Measurements from ENCODE around the gene ATAD3A. TPM values are rescaled to one million over a fixed set of nuclear protein-coding genes. Genes with fewer than 3 reads are reported as not detected.
"Not testable (repeated sequence)": the region's sequence is repeated elsewhere in the genome, so short reads cannot be mapped to it uniquely, and the experiment has no call there.

The ATAD3A gene
- total RNA-seq, 1 donor from 2014 or later: 18.5 TPM

GRCh38 chr1:1516923-1517322 lies 5.0 kb downstream of the ATAD3A start:
- ATAC-seq (ENCODE audit: poor library complexity); intact Hi-C loops (cut with DNase I): not testable (repeated sequence)

GRCh38 chr1:1517973-1518620 lies 6.1 kb downstream of the ATAD3A start:
- DNase-seq (no peak), ATAC-seq (ENCODE audit: poor library complexity) (no peak)
- intact Hi-C loops (cut with DNase I): no loop called here

More at GRCh38 chr1:1516923-1517322, 5.0 kb downstream of the ATAD3A start:
- DNase-seq: not testable (repeated sequence)

GRCh38 chr1:1518621-1519007 lies 6.7 kb downstream of the ATAD3A start:
- DNase-seq; intact Hi-C loops (cut with DNase I): not testable (repeated sequence)

GRCh38 chr1:1519805-1520505 lies 8.0 kb downstream of the ATAD3A start:
- ATAC-seq (ENCODE audit: poor library complexity): not testable (repeated sequence)

More at GRCh38 chr1:1518621-1519007, 6.7 kb downstream of the ATAD3A start:
- ATAC-seq (ENCODE audit: poor library complexity): not testable (repeated sequence)

GRCh38 chr1:1521331-1521730 lies 9.4 kb downstream of the ATAD3A start:
- DNase-seq: no peak
- ATAC-seq (ENCODE audit: poor library complexity): no peak
- intact Hi-C loops (cut with DNase I): no loop called here

More at GRCh38 chr1:1519805-1520505, 8.0 kb downstream of the ATAD3A start:
- intact Hi-C loops (cut with DNase I); DNase-seq: not testable (repeated sequence)

GRCh38 chr1:1522536-1522935 lies 10.6 kb downstream of the ATAD3A start:
- intact Hi-C loops (cut with DNase I); ATAC-seq (ENCODE audit: poor library complexity); DNase-seq: not testable (repeated sequence)

GRCh38 chr1:1523226-1523625 lies 11.3 kb downstream of the ATAD3A start:
- DNase-seq; intact Hi-C loops (cut with DNase I); ATAC-seq (ENCODE audit: poor library complexity): not testable (repeated sequence)

GRCh38 chr1:1523651-1524050 lies 11.7 kb downstream of the ATAD3A start:
- ATAC-seq (ENCODE audit: poor library complexity); DNase-seq; intact Hi-C loops (cut with DNase I): not testable (repeated sequence)

- DNase-seq; intact Hi-C loops (cut with DNase I); ATAC-seq (ENCODE audit: poor library complexity): not testable (repeated sequence)
These were observed 12.9 kb downstream of the ATAD3A start for GRCh38 chr1:1524750-1525383.

GRCh38 chr1:1526476-1526875 lies 14.5 kb downstream of the ATAD3A start:
- intact Hi-C loops (cut with DNase I); DNase-seq; ATAC-seq (ENCODE audit: poor library complexity): not testable (repeated sequence)

GRCh38 chr1:1527092-1527816 lies 15.3 kb downstream of the ATAD3A start:
- ATAC-seq (ENCODE audit: poor library complexity): no peak
- intact Hi-C loops (cut with DNase I): no loop called here
- DNase-seq: no peak

- ATAC-seq (ENCODE audit: poor library complexity) (no peak), DNase-seq (no peak)
- intact Hi-C loops (cut with DNase I): no loop called here
These were observed 16.6 kb downstream of the ATAD3A start for GRCh38 chr1:1528301-1529267.

- ATAC-seq (ENCODE audit: poor library complexity): no peak
- intact Hi-C loops (cut with DNase I): no loop called here
These were observed 17.4 kb downstream of the ATAD3A start for GRCh38 chr1:1529321-1529720.

GRCh38 chr1:1529936-1530335 lies 18.0 kb downstream of the ATAD3A start:
- intact Hi-C loops (cut with DNase I): no loop called here
- no peak for DNase-seq
- ATAC-seq (ENCODE audit: poor library complexity): no peak

More at GRCh38 chr1:1529321-1529720, 17.4 kb downstream of the ATAD3A start:
- DNase-seq: no peak

GRCh38 chr1:1531947-1532346 lies 20.0 kb downstream of the ATAD3A start:
- ATAC-seq (ENCODE audit: poor library complexity) (no peak), DNase-seq (no peak)
- intact Hi-C loops (cut with DNase I): no loop called here

GRCh38 chr1:1533176-1533893 lies 21.4 kb downstream of the ATAD3A start:
- DNase-seq; intact Hi-C loops (cut with DNase I): not testable (repeated sequence)
- ATAC-seq (ENCODE audit: poor library complexity): peak; percentile 77

GRCh38 chr1:1533894-1534291 lies 21.9 kb downstream of the ATAD3A start:
- intact Hi-C loops (cut with DNase I); ATAC-seq (ENCODE audit: poor library complexity): not testable (repeated sequence)

More at GRCh38 chr1:1533894-1534291, 21.9 kb downstream of the ATAD3A start:
- DNase-seq: not testable (repeated sequence)

Data from Right ventricle myocardium superior (tissue), 1 donor.